Parathyroid adenoma (tissue), 2 donors: ENCODE data around the gene RPS6KA2.

Experiments
- H2AFZ ChIP-seq: fragments of 300-600 bp; sonication (generic); one replicate; pipeline ENCODE4 v1.7.0; 2017; ENCODE audit warnings: antibody characterized with exemption, mild to moderate bottlenecking
- H3K27ac ChIP-seq: fragments of 300-600 bp; sonication (generic); one replicate; pipeline ENCODE4 v1.7.0; 2017
- H3K27me3 ChIP-seq: fragments of 300-600 bp; sonication (generic); one replicate; pipeline ENCODE4 v1.7.0; 2017; ENCODE audit warnings: low read length; ENCODE audit not compliant: control insufficient read depth, insufficient read depth
- H3K36me3 ChIP-seq: fragments of 300-600 bp; sonication (generic); one replicate; pipeline ENCODE4 v1.7.0; 2017; ENCODE audit warnings: low read length; ENCODE audit not compliant: control insufficient read depth, insufficient read depth
- H3K4me1 ChIP-seq: fragments of 300-600 bp; sonication (generic); one replicate; pipeline ENCODE4 v1.7.0; 2017; ENCODE audit warnings: control low read depth
- H3K4me2 ChIP-seq: fragments of 300-600 bp; sonication (generic); one replicate; pipeline ENCODE4 v1.7.0; 2017; ENCODE audit warnings: low read length
- H3K4me3 ChIP-seq: fragments of 300-600 bp; sonication (generic); one replicate; pipeline ENCODE4 v1.7.0; 2017; ENCODE audit warnings: low read depth, low read length
- H3K79me2 ChIP-seq: fragments of 300-600 bp; sonication (generic); one replicate; pipeline ENCODE4 v1.7.0; 2017; ENCODE audit warnings: control low read depth
- H3K9ac ChIP-seq: fragments of 300-600 bp; sonication (generic); one replicate; pipeline ENCODE4 v1.7.0; 2017; ENCODE audit warnings: mild to moderate bottlenecking
- H3K9me3 ChIP-seq: fragments of 300-600 bp; sonication (generic); one replicate; pipeline ENCODE4 v1.7.0; 2017; ENCODE audit warnings: low read length; ENCODE audit not compliant: control insufficient read depth
- CTCF ChIP-seq: fragments of 300-600 bp; sonication (generic); IDR thresholded peaks from one replicate; pipeline ENCODE4 v1.7.0; 2017; ENCODE audit warnings: antibody characterized with exemption, mild to moderate bottlenecking
- donor health status: primary hyperparathyroidism.

The RPS6KA2 gene

GRCh38 chr6:166410426-166410935, 216.6 kb downstream of the RPS6KA2 start:
- H3K79me2 ChIP-seq, result no peaks in the 10 kb centered on the region
- TF ChIP-seq CTCF, result no peak
- no peaks in the 10 kb centered on the region for H3K4me1 ChIP-seq
- H3K27ac ChIP-seq, result no peak overlapping the region
- H3K4me2 ChIP-seq, result no peak overlapping the region
- H3K9me3 ChIP-seq, result no peaks in the 10 kb centered on the region
- no peaks in the 10 kb centered on the region for H3K27me3 ChIP-seq
- no peak overlapping the region for H3K4me3 ChIP-seq
- H3K36me3 ChIP-seq, result no peaks in the 10 kb centered on the region
- H2AFZ ChIP-seq, result no peak overlapping the region
- H3K9ac ChIP-seq, result no peak overlapping the region

GRCh38 chr6:166408936-166409755, 217.9 kb downstream of the RPS6KA2 start:
- no peaks in the 10 kb centered on the region for H3K9me3 ChIP-seq
- no peak overlapping the region for H3K4me2 ChIP-seq
- no peaks in the 10 kb centered on the region for H3K79me2 ChIP-seq
- no peaks in the 10 kb centered on the region for H3K27me3 ChIP-seq
- H3K4me1 ChIP-seq, result no peaks in the 10 kb centered on the region
- no peak overlapping the region for H3K27ac ChIP-seq
- H3K36me3 ChIP-seq, result no peaks in the 10 kb centered on the region
- no peak overlapping the region for H2AFZ ChIP-seq
- no peak overlapping the region for H3K4me3 ChIP-seq
- no peak overlapping the region for H3K9ac ChIP-seq
- TF ChIP-seq CTCF, result no peak

GRCh38 chr6:166406197-166406596, 220.9 kb downstream of the RPS6KA2 start:
- no peaks in the 10 kb centered on the region for H3K79me2 ChIP-seq
- no peak overlapping the region for H3K27ac ChIP-seq
- H3K9me3 ChIP-seq, result no peaks in the 10 kb centered on the region
- no peak overlapping the region for H3K4me3 ChIP-seq
- no peak overlapping the region for H3K9ac ChIP-seq
- no peaks in the 10 kb centered on the region for H3K4me1 ChIP-seq
- H3K27me3 ChIP-seq, result no peaks in the 10 kb centered on the region
- TF ChIP-seq CTCF, result no peak
- H2AFZ ChIP-seq, result no peak overlapping the region
- no peak overlapping the region for H3K4me2 ChIP-seq
- H3K36me3 ChIP-seq, result no peaks in the 10 kb centered on the region

- H3K4me2 ChIP-seq, result no peak overlapping the region
- peak overlapping the region; percentile 1 for H2AFZ ChIP-seq
- no peaks in the 10 kb centered on the region for H3K4me1 ChIP-seq
- TF ChIP-seq CTCF, result no peak
- no peaks in the 10 kb centered on the region for H3K36me3 ChIP-seq
- H3K4me3 ChIP-seq, result no peak overlapping the region
- H3K79me2 ChIP-seq, result no peaks in the 10 kb centered on the region
- H3K9me3 ChIP-seq, result no peaks in the 10 kb centered on the region
- H3K9ac ChIP-seq, result no peak overlapping the region
- no peaks in the 10 kb centered on the region for H3K27me3 ChIP-seq
- H3K27ac ChIP-seq, result no peak overlapping the region
Observed at GRCh38 chr6:166405386-166405785, 221.7 kb downstream of the RPS6KA2 start.
